Measurements from ENCODE around the gene TDRD12. TPM values are rescaled to one million over a fixed set of nuclear protein-coding genes. Genes with fewer than 3 reads are reported as not detected.

Gene TDRD12
- total RNA-seq, 5 donors from 2014 or later (not counting 1 experiment from before 2014, with no cell fraction given): 0.36 to 1.0 (median 0.63) TPM

- ChIA-PET CTCF (no interaction called here), POLR2A (no interaction called here)
- Histone ChIP-seq H3K4me1 (ENCODE audit: control insufficient read depth in 1 of 2, extremely low read depth in 1 of 2, insufficient read depth in 2 of 2, low read length in 2 of 2) (no peaks in the 10 kb centered on the region), H3K9me3 (no peaks in the 10 kb centered on the region), H3K27me3 (replicated peaks in 1 of 2; ENCODE audit: control insufficient read depth in 2 of 2, extremely low read depth in 1 of 2, insufficient read depth in 2 of 2, low read length in 1 of 2) (no peaks in the 10 kb centered on the region), H3K36me3 (ENCODE audit: control insufficient read depth in 2 of 2, extremely low read depth in 1 of 2, insufficient read depth in 1 of 2, low read length in 1 of 2) (no peaks in the 10 kb centered on the region), H3K27ac (ENCODE audit: low read length) (no peak overlapping the region), H3K4me3 (ENCODE audit: control insufficient read depth in 1 of 2, extremely low read depth in 1 of 2, low read length in 1 of 2) (no peak overlapping the region)
- Mint-ChIP-seq H3K9me3 (no peaks in the 10 kb centered on the region), H3K36me3 (no peaks in the 10 kb centered on the region), H3K27me3 (no peaks in the 10 kb centered on the region), H3K4me1 (no peaks in the 10 kb centered on the region), H3K27ac (no peak overlapping the region), H3K4me3 (no peak overlapping the region)
- 100% methylated on average over 2 of the region's 3 CpGs for WGBS (ENCODE audit: insufficient coverage)
- ATAC-seq (replicated peaks in 1 of 4): no peak
- no peak for DNase-seq
These were observed 142.0 kb downstream of the TDRD12 start for GRCh38 chr19:32861596-32861995.

DNA sequence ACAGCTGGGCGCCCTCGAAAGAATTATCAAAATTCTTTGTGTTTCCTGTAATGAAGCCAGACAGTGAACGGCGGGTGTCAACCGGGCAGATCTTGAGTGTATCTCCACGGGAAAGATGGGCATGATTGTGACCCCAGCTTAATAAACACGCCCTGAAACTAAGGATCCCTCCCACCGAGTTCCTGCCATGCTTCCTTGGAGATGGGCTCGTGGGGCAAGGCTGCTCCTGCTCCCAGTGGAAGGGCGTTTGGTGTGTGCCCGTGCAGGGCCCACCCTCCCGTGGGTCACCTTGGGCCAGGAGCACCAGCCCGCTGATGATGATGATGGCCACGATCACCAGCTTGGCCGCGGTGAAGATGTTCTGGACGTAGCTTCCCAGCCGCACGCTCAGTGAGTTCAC is 142.6 kb downstream of the TDRD12 start:
- no peak overlapping the region for H3K4me3 Mint-ChIP-seq
- Histone ChIP-seq H3K4me3 (ENCODE audit: control insufficient read depth in 1 of 2, extremely low read depth in 1 of 2, low read length in 1 of 2) (no peak overlapping the region), H3K27me3 (replicated peaks in 1 of 2; ENCODE audit: control insufficient read depth in 2 of 2, extremely low read depth in 1 of 2, insufficient read depth in 2 of 2, low read length in 1 of 2) (peaks cover 0 to 4% of the 10 kb centered on the region in 2 experiments), H3K9me3 (no peaks in the 10 kb centered on the region), H3K27ac (ENCODE audit: low read length) (no peak overlapping the region), H3K4me1 (ENCODE audit: control insufficient read depth in 1 of 2, extremely low read depth in 1 of 2, insufficient read depth in 2 of 2, low read length in 2 of 2) (no peaks in the 10 kb centered on the region), H3K36me3 (ENCODE audit: control insufficient read depth in 2 of 2, extremely low read depth in 1 of 2, insufficient read depth in 1 of 2, low read length in 1 of 2) (no peaks in the 10 kb centered on the region)
- H3K27me3 Mint-ChIP-seq: no peaks in the 10 kb centered on the region
- CTCF ChIA-PET: no interaction called here
- ATAC-seq (replicated peaks in 1 of 4) (no peak), DNase-seq (no peak)
- no peak overlapping the region for H3K27ac Mint-ChIP-seq
- H3K4me1 Mint-ChIP-seq: no peaks in the 10 kb centered on the region
- POLR2A ChIA-PET: no interaction called here
- no peaks in the 10 kb centered on the region for H3K36me3 Mint-ChIP-seq
- H3K9me3 Mint-ChIP-seq: no peaks in the 10 kb centered on the region
- WGBS (ENCODE audit: insufficient coverage): 87% methylated on average over 14 of the region's 19 CpGs

GRCh38 chr19:32862741-32863140 is 143.2 kb downstream of the TDRD12 start:
- Mint-ChIP-seq H3K4me3 (no peak overlapping the region), H3K27me3 (no peaks in the 10 kb centered on the region), H3K36me3 (no peaks in the 10 kb centered on the region), H3K4me1 (no peaks in the 10 kb centered on the region), H3K9me3 (no peaks in the 10 kb centered on the region), H3K27ac (no peak overlapping the region)
- 100% methylated on average over 5 of the region's 14 CpGs for WGBS (ENCODE audit: insufficient coverage)
- no peaks in the 10 kb centered on the region for H3K4me1 ChIP-seq (ENCODE audit: control insufficient read depth in 1 of 2, extremely low read depth in 1 of 2, insufficient read depth in 2 of 2, low read length in 2 of 2)
- ATAC-seq (replicated peaks in 1 of 4): no peak
- POLR2A ChIA-PET: no interaction called here
- no peak overlapping the region for H3K4me3 ChIP-seq (ENCODE audit: control insufficient read depth in 1 of 2, extremely low read depth in 1 of 2, low read length in 1 of 2)
- no peak for DNase-seq
- H3K9me3 ChIP-seq: no peaks in the 10 kb centered on the region
- H3K27ac ChIP-seq (ENCODE audit: low read length): no peak overlapping the region
- CTCF ChIA-PET: no interaction called here
- H3K27me3 ChIP-seq (replicated peaks in 1 of 2; ENCODE audit: control insufficient read depth in 2 of 2, extremely low read depth in 1 of 2, insufficient read depth in 2 of 2, low read length in 1 of 2): peaks cover 0 to 4% of the 10 kb centered on the region in 2 experiments
- H3K36me3 ChIP-seq (ENCODE audit: control insufficient read depth in 2 of 2, extremely low read depth in 1 of 2, insufficient read depth in 1 of 2, low read length in 1 of 2): no peaks in the 10 kb centered on the region

DNA sequence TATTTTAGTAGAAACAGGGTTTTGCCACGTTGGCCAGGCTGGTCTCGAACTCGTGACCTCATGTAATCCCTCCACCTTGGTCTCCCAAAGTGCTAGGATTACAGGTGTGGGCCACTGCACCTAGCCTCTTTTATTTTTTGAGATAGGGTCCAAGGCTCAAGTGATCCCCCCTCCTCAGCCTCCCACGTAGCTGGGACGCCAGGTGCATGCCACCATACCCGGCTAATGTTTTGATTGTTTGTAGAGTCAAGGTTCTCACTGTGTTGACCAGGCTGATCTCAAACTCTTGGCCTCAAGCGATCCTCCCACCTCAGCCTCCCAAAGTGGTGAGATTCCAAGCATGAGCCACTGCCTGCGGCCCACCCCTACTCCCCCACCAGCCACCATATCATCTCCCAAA is 143.7 kb downstream of the TDRD12 start:
- no peaks in the 10 kb centered on the region for H3K4me1 Mint-ChIP-seq
- ChIA-PET CTCF (no interaction called here), POLR2A (no interaction called here)
- H3K4me3 ChIP-seq (ENCODE audit: control insufficient read depth in 1 of 2, extremely low read depth in 1 of 2, low read length in 1 of 2): no peak overlapping the region
- no peaks in the 10 kb centered on the region for H3K9me3 ChIP-seq
- no peak for DNase-seq
- H3K4me1 ChIP-seq (ENCODE audit: control insufficient read depth in 1 of 2, extremely low read depth in 1 of 2, insufficient read depth in 2 of 2, low read length in 2 of 2): no peaks in the 10 kb centered on the region
- no peak overlapping the region for H3K4me3 Mint-ChIP-seq
- 83% methylated on average over 2 of the region's 8 CpGs for WGBS (ENCODE audit: insufficient coverage)
- no peaks in the 10 kb centered on the region for H3K36me3 Mint-ChIP-seq
- no peaks in the 10 kb centered on the region for H3K36me3 ChIP-seq (ENCODE audit: control insufficient read depth in 2 of 2, extremely low read depth in 1 of 2, insufficient read depth in 1 of 2, low read length in 1 of 2)
- no peak for ATAC-seq (replicated peaks in 1 of 4)
- H3K27ac ChIP-seq (ENCODE audit: low read length): no peak overlapping the region
- no peaks in the 10 kb centered on the region for H3K27me3 Mint-ChIP-seq
- H3K27ac Mint-ChIP-seq: no peak overlapping the region
- peaks cover 0 to 4% of the 10 kb centered on the region in 2 experiments for H3K27me3 ChIP-seq (replicated peaks in 1 of 2; ENCODE audit: control insufficient read depth in 2 of 2, extremely low read depth in 1 of 2, insufficient read depth in 2 of 2, low read length in 1 of 2)
- H3K9me3 Mint-ChIP-seq: no peaks in the 10 kb centered on the region

- 95% methylated on average over 10 of the region's 13 CpGs for WGBS (ENCODE audit: insufficient coverage)
- Histone ChIP-seq H3K9me3 (no peaks in the 10 kb centered on the region), H3K27ac (ENCODE audit: low read length) (no peak overlapping the region), H3K36me3 (ENCODE audit: control insufficient read depth in 2 of 2, extremely low read depth in 1 of 2, insufficient read depth in 1 of 2, low read length in 1 of 2) (no peaks in the 10 kb centered on the region), H3K27me3 (replicated peaks in 1 of 2; ENCODE audit: control insufficient read depth in 2 of 2, extremely low read depth in 1 of 2, insufficient read depth in 2 of 2, low read length in 1 of 2) (peaks cover 0 to 4% of the 10 kb centered on the region in 2 experiments), H3K4me3 (ENCODE audit: control insufficient read depth in 1 of 2, extremely low read depth in 1 of 2, low read length in 1 of 2) (no peak overlapping the region), H3K4me1 (ENCODE audit: control insufficient read depth in 1 of 2, extremely low read depth in 1 of 2, insufficient read depth in 2 of 2, low read length in 2 of 2) (no peaks in the 10 kb centered on the region)
- H3K27me3 Mint-ChIP-seq: no peaks in the 10 kb centered on the region
- ATAC-seq (replicated peaks in 1 of 4) (no peak), DNase-seq (no peak)
- ChIA-PET CTCF (no interaction called here), POLR2A (no interaction called here)
- no peak overlapping the region for H3K4me3 Mint-ChIP-seq
- no peaks in the 10 kb centered on the region for H3K36me3 Mint-ChIP-seq
- H3K27ac Mint-ChIP-seq: no peak overlapping the region
- no peaks in the 10 kb centered on the region for H3K9me3 Mint-ChIP-seq
- no peaks in the 10 kb centered on the region for H3K4me1 Mint-ChIP-seq
These were observed 144.3 kb downstream of the TDRD12 start for GRCh38 chr19:32863841-32864240.

DNA sequence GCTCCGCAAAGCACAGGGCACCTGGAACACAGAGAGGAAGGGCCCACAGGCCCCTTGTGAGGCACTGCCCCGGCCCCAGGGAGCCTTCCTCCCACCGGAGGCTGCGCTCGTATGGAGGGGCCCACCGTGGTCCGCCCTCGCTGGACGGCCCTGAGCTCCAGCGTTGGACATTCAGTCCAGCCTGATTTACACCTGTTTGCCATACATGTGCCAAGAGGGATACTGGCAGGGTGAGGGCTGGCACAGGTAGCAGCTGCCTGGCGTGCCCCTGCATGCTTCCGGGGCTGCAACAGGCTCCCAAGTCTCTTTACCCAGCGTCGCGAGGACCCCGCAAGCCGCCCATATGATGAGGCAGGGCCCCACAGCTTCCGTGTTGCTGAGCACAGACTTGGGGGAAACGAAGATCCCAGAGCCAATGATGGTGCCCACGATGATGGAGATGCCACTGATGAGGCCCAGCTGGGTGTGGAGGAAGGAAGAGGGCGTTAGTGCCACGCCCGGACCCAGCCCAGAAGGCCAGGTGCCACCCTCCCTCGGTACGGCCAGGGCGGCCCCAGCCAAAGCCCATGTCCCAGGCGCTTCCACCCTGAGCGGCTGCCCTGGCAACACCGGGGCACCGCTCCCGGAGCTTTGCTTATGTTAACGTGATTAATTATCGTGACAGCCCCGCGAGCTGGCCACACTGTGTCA is 144.9 kb downstream of the TDRD12 start:
- no peak overlapping the region for H3K4me3 Mint-ChIP-seq
- ChIA-PET CTCF (no interaction called here), POLR2A (no interaction called here)
- no peak for ATAC-seq (replicated peaks in 1 of 4)
- no peaks in the 10 kb centered on the region for H3K9me3 Mint-ChIP-seq
- Histone ChIP-seq H3K27me3 (replicated peaks in 1 of 2; ENCODE audit: control insufficient read depth in 2 of 2, extremely low read depth in 1 of 2, insufficient read depth in 2 of 2, low read length in 1 of 2) (peaks cover 0 to 4% of the 10 kb centered on the region in 2 experiments), H3K4me1 (ENCODE audit: control insufficient read depth in 1 of 2, extremely low read depth in 1 of 2, insufficient read depth in 2 of 2, low read length in 2 of 2) (no peaks in the 10 kb centered on the region), H3K36me3 (ENCODE audit: control insufficient read depth in 2 of 2, extremely low read depth in 1 of 2, insufficient read depth in 1 of 2, low read length in 1 of 2) (no peaks in the 10 kb centered on the region), H3K27ac (ENCODE audit: low read length) (no peak overlapping the region), H3K4me3 (ENCODE audit: control insufficient read depth in 1 of 2, extremely low read depth in 1 of 2, low read length in 1 of 2) (no peak overlapping the region), H3K9me3 (no peaks in the 10 kb centered on the region)
- no peaks in the 10 kb centered on the region for H3K36me3 Mint-ChIP-seq
- no peaks in the 10 kb centered on the region for H3K27me3 Mint-ChIP-seq
- no peak overlapping the region for H3K27ac Mint-ChIP-seq
- H3K4me1 Mint-ChIP-seq: no peaks in the 10 kb centered on the region
- 89% methylated on average over 34 of the region's 35 CpGs for WGBS (ENCODE audit: insufficient coverage)
- DNase-seq: no peak

DNA sequence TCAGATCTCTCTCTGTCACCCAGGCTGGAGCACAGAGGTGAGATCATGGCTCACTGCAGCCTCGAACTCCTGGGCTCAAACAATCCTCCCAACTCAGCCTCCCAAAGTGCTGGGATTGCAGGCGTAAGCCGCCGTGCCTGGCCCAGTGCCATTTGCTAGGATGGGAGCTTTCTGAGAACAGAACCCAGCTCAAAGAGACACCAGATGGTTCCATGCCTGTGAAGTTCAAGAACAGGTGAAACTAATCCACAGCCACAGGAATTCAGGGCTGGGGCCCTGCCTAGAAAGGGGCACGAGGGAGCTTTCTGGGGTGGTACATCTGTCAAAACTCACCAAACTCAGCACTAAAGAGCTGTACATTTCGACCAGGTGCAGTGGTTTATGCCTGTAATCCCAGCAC is 145.8 kb downstream of the TDRD12 start:
- Histone ChIP-seq H3K36me3 (ENCODE audit: control insufficient read depth in 2 of 2, extremely low read depth in 1 of 2, insufficient read depth in 1 of 2, low read length in 1 of 2) (no peaks in the 10 kb centered on the region), H3K4me3 (ENCODE audit: control insufficient read depth in 1 of 2, extremely low read depth in 1 of 2, low read length in 1 of 2) (no peak overlapping the region), H3K27me3 (replicated peaks in 1 of 2; ENCODE audit: control insufficient read depth in 2 of 2, extremely low read depth in 1 of 2, insufficient read depth in 2 of 2, low read length in 1 of 2) (peaks cover 0 to 4% of the 10 kb centered on the region in 2 experiments), H3K27ac (ENCODE audit: low read length) (no peak overlapping the region), H3K4me1 (ENCODE audit: control insufficient read depth in 1 of 2, extremely low read depth in 1 of 2, insufficient read depth in 2 of 2, low read length in 2 of 2) (no peaks in the 10 kb centered on the region), H3K9me3 (no peaks in the 10 kb centered on the region)
- ChIA-PET POLR2A (no interaction called here), CTCF (no interaction called here)
- DNase-seq: no peak
- H3K36me3 Mint-ChIP-seq: no peaks in the 10 kb centered on the region
- no peaks in the 10 kb centered on the region for H3K27me3 Mint-ChIP-seq
- no peak for ATAC-seq (replicated peaks in 1 of 4)
- no peaks in the 10 kb centered on the region for H3K9me3 Mint-ChIP-seq
- H3K4me1 Mint-ChIP-seq: no peaks in the 10 kb centered on the region
- no peak overlapping the region for H3K27ac Mint-ChIP-seq
- no peak overlapping the region for H3K4me3 Mint-ChIP-seq
- WGBS (ENCODE audit: insufficient coverage): no CpG with 5 or more reads among the region's 6 CpGs

All from T-cell (primary cell).